ENCODE results near the gene FAM53C.
"Not testable (repeated sequence)": the region's sequence is repeated elsewhere in the genome, so short reads cannot be mapped to it uniquely, and the experiment has no call there.

FAM53C gene

DNA sequence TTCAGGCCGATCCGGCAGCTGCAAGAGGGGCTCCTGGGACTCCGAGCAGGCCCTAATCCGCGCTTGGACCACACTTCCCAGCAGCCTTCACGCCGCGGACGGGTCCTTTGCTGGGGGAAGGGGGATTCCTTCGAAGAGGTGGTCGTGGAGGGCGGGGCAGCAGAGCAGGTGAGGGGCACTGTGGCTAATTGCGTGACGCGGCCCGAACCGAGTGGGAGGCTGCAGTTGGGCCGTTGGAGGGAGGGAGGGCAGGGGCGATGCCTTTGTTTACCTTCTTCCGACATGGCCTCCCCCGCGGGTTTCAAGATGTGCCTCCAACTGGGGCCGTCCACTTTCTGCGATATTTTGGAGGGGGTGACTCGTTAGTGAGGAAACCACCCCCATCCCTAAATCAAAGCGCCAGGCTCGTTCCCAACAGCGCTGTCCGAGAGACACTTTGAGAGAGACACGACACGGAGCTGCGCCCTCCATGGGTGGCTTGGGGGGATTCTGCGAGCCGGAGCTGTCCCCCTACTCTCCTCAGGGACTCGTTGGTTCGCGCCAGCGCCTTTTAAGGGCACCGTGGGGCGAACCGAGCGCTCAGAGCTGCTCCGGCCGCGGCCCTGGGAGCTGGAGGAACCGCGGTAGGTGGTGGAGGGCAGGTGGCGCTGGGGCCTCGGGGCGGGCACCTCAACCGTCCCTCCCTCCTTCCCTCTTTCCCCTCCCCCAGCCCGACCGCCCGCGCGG lies at the start of gene FAM53C:
FAM53C (plus strand) TSS at position 582 of the 726 bp plus-strand sequence. CDS start 3,070 bp downstream, outside the sequence.
- Mint-ChIP-seq H3K4me1 (ENCODE audit: low read depth) (peaks cover 42% of the 10 kb centered on the region), H3K36me3 (ENCODE audit: low read depth) (peaks cover 19% of the 10 kb centered on the region), H3K27ac (peak within 1 kb of the TSS; percentile 100), H3K27me3 (no peaks in the 10 kb centered on the region), H3K9me3 (no peaks in the 10 kb centered on the region), H3K4me3 (peak within 1 kb of the TSS; percentile 84)
- intact Hi-C loops (cut with micrococcal nuclease): loop anchor here (1.0 kb wide), 1 partner anchor 14 kb away; the partner anchor contains the start of gene KDM3B

DNA sequence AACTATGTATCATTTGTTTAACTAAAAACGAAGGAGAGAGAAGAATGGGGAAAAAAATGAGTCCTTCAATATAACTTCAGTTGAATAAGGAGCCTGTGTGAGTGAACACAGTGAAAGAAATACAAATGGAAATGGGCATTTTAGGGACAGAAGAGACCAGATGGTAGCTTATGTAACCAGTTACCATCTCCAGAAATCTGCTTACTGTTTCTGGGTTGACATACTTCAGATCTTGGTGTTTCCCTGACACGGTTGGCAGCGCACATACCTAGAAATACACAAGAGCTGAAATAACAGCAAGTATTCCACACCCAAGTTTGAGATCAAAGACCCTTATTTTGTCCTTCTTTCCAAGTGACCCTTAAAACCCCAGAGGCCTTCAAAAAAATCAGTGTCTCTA lies 48.8 kb upstream of the FAM53C start:
- Mint-ChIP-seq H3K4me3 (no peak overlapping the region), H3K27me3 (no peaks in the 10 kb centered on the region), H3K27ac (no peak overlapping the region), H3K9me3 (no peaks in the 10 kb centered on the region), H3K4me1 (ENCODE audit: low read depth) (peaks cover 9% of the 10 kb centered on the region), H3K36me3 (ENCODE audit: low read depth) (peaks cover 5% of the 10 kb centered on the region)
- intact Hi-C loops (cut with micrococcal nuclease): no loop called here

DNA sequence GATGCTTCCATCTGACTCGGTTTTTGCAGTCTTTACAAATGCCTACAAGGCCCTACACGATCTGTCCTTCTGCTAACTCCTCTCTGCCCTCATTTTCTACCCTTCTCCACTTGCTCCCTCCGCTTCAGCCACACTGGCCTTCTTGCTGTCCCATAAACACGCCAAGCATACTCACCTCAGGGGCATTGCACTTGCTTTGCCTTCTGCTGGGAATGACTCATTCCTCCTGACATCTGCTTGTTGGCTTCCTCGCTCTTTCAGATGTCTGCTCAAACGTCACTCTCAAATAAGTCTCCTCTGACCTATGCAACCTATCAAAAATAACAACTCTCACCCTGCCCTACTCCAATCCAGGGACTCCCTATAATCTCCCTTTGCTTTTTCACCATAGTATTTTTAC lies 34.7 kb upstream of the FAM53C start:
- Mint-ChIP-seq H3K4me3 (no peak overlapping the region), H3K36me3 (ENCODE audit: low read depth) (no peaks in the 10 kb centered on the region), H3K4me1 (ENCODE audit: low read depth) (no peaks in the 10 kb centered on the region), H3K27ac (no peak overlapping the region), H3K27me3 (no peaks in the 10 kb centered on the region), H3K9me3 (no peaks in the 10 kb centered on the region)
- intact Hi-C loops (cut with micrococcal nuclease): no loop called here

DNA sequence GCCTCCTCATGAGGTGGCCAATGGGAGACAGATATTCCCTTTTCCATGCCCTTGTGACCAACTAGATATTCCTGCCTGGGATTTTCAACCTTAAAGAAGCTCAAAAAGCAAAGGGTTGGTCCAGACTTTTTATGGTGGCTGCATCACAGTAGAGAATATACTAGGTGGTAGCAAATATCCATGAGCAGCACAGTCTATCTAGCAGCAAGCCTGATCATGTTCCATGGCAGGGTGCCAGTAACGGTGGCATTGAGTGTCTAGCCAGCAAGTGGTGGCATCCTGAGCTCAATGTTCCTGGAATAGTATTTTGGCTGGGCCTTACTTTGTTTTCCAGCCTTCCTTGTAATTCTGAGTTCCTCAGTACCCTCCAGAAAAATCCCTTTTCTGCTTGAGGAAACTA lies 32.3 kb upstream of the FAM53C start:
- Mint-ChIP-seq H3K4me3 (no peak overlapping the region), H3K4me1 (ENCODE audit: low read depth) (no peaks in the 10 kb centered on the region), H3K27me3 (no peaks in the 10 kb centered on the region), H3K36me3 (ENCODE audit: low read depth) (no peaks in the 10 kb centered on the region), H3K9me3 (no peaks in the 10 kb centered on the region), H3K27ac (no peak overlapping the region)
- intact Hi-C loops (cut with micrococcal nuclease): no loop called here

DNA sequence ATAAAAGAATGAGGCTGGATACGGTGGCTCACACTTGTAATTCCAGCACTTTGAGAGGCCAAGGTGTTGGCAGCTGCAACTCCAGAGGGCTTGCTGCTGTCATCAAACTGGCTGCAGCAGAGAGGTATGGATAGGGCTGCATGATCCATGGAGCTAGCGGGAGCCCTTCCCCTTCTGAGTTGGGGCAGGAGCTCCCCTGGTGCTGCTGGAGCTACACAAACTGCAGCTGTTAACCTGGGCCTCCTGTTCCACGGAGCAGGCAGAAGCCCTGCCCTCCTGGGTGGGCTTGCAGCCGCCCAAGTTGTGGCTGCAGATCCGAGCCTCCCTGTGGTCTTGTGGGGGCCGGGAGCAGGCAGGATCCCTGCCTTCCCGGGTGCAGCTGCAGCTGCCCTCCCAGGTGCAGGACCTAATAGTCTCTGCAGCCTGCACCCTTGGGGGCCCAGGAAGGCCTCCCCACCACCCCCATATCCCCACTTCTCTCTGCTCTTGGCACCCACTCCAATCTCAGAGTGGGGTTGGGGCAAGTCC lies 22.3 kb upstream of the FAM53C start:
- no peaks in the 10 kb centered on the region for H3K9me3 Mint-ChIP-seq
- intact Hi-C loops (cut with micrococcal nuclease): no loop called here
- no peaks in the 10 kb centered on the region for H3K27me3 Mint-ChIP-seq
- no peaks in the 10 kb centered on the region for H3K36me3 Mint-ChIP-seq (ENCODE audit: low read depth)
- H3K4me3 Mint-ChIP-seq: no peak overlapping the region
- H3K27ac Mint-ChIP-seq: no peak overlapping the region
- H3K4me1 Mint-ChIP-seq (ENCODE audit: low read depth): no peaks in the 10 kb centered on the region

DNA sequence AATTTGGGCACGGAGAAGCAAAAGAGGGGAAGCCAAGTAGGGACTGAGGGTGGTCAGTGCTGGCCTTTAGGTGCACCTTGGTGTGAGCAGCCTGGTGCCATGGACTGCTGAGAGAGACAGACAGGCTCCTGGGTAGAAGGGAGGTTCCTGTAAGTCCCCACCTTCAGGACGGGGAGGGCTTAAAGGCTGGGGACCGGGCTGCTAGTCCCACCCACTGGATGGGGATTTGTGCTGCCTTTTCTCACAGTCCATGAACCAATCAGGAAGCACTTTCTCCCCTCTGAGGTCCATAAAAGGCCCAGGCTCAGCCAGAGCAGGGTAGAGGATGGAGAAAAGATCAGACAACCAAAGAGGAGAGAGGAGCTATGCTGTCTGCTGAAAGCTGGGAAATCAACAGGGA lies 21.7 kb upstream of the FAM53C start:
- no peaks in the 10 kb centered on the region for H3K9me3 Mint-ChIP-seq
- intact Hi-C loops (cut with micrococcal nuclease): no loop called here
- H3K4me3 Mint-ChIP-seq: no peak overlapping the region
- no peak overlapping the region for H3K27ac Mint-ChIP-seq
- no peaks in the 10 kb centered on the region for H3K4me1 Mint-ChIP-seq (ENCODE audit: low read depth)
- no peaks in the 10 kb centered on the region for H3K36me3 Mint-ChIP-seq (ENCODE audit: low read depth)
- no peaks in the 10 kb centered on the region for H3K27me3 Mint-ChIP-seq

DNA sequence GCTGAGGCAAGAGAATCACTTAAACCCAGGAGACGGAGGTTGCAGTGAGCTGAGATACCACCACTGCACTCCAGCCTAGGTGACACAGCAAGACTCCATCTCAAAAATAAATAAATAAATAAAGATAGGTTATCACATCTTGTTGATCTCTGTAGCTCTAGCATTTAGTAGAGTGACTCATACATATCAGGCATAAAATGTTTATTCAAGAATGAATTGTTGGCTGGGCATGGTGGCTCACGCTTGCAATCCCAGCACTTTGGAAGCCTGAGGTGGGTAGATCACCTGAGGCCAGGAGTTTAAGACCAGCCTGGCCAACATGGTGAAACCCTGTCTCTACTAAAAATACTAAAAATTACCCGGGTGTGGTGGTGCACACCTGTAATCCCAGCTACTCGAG lies 19.9 kb upstream of the FAM53C start:
- H3K4me3 Mint-ChIP-seq; H3K36me3 Mint-ChIP-seq (ENCODE audit: low read depth); H3K27ac Mint-ChIP-seq; H3K27me3 Mint-ChIP-seq; H3K4me1 Mint-ChIP-seq (ENCODE audit: low read depth); intact Hi-C loops (cut with micrococcal nuclease); H3K9me3 Mint-ChIP-seq: not testable (repeated sequence)

DNA sequence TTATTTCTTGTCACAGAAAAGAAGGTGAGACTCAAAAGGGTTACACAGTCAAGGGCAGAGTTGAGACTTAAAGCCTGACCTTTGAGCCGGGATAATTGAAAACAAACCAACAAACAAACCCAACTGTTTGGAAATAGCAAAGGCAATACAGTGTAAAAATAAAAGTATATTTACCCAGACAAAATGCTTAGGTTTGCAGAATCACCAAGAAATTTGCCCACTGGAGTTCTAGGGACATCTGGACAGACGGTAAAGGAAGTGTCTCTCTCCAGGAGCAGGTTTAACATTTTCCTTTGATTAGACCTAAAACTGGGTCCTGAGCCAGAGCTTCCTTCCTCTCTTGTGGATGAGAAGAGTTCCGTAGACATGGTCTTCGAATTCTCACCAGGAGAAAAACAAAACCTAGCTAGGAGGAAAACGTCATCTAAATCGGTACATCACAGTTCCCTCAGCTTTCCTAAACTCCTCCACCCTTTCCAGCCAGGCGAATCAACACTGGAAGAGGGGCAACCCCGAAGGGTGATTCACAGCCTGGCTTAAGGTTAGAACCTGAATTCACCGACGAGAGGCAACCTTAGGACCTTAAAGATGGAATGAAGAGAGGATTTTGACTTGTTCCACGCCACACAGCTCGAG lies 7.1 kb upstream of the FAM53C start:
- H3K4me3 Mint-ChIP-seq: peak overlapping the region; percentile 80
- no peaks in the 10 kb centered on the region for H3K9me3 Mint-ChIP-seq
- peak overlapping the region; percentile 57 for H3K27ac Mint-ChIP-seq
- H3K36me3 Mint-ChIP-seq (ENCODE audit: low read depth): no peaks in the 10 kb centered on the region
- intact Hi-C loops (cut with micrococcal nuclease): loop anchor here (5.0 kb wide), 3 partner anchors 36 to 299 kb away; partner anchors contain the start of gene FAM13B
- H3K27me3 Mint-ChIP-seq: no peaks in the 10 kb centered on the region
- peaks cover 27% of the 10 kb centered on the region for H3K4me1 Mint-ChIP-seq (ENCODE audit: low read depth)

DNA sequence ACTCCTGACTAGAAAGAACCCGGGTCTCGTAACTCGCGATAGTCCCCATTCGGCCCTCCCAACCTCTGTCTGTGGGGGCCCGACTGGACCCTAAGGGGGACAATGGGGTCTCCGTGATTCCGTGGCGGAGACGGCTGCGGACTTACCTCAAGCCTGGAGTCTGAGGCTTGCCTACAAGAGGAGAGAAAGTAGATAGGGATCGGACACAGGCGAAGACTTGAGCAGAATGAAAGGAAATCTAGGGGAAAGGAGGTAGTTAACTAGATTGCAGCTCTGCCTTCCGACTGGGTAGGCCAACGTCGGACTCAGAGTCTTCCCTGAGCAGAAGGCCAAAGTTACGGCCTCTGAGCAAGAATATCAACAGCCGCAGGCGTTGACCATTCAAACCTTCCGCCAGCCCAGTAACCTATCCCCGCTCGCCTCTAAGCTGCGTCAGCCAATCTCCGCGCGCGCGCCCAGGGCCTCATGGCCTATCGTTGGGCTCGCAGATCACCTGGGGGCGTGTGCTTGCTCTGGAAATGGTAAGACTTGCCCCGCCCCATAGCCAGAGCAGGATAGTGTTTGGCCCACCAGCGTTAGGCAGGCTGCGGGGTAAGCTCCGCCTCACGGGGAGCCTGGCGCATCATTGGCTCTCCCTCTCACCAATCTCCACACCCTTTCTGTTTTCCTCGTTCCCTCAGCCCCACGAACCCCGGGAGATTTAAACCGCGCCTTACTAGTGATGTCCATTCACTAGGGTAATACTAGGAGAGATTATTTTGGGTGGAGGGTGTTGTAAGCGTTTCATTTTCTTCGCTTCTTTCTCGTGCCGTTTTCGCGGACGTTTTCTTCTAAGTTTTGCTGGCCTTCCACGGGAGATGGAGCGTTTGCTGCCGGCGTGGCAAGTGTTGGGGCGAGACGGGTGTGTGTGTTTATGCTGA lies 6.4 kb upstream of the FAM53C start, which contains the start of gene CDC25C:
CDC25C (minus strand) TSS at position 356 of the 920 bp plus-strand sequence. CDS start 624 bp downstream, outside the sequence.
- Mint-ChIP-seq H3K36me3 (ENCODE audit: low read depth) (no peaks in the 10 kb centered on the region), H3K27ac (peak within 1 kb of the TSS; percentile 57), H3K4me1 (ENCODE audit: low read depth) (peaks cover 27% of the 10 kb centered on the region), H3K4me3 (peak within 1 kb of the TSS; percentile 80), H3K27me3 (no peaks in the 10 kb centered on the region), H3K9me3 (no peaks in the 10 kb centered on the region)
- intact Hi-C loops (cut with micrococcal nuclease): loop anchor here (5.0 kb wide), 3 partner anchors 36 to 299 kb away; partner anchors contain the start of gene FAM13B

DNA sequence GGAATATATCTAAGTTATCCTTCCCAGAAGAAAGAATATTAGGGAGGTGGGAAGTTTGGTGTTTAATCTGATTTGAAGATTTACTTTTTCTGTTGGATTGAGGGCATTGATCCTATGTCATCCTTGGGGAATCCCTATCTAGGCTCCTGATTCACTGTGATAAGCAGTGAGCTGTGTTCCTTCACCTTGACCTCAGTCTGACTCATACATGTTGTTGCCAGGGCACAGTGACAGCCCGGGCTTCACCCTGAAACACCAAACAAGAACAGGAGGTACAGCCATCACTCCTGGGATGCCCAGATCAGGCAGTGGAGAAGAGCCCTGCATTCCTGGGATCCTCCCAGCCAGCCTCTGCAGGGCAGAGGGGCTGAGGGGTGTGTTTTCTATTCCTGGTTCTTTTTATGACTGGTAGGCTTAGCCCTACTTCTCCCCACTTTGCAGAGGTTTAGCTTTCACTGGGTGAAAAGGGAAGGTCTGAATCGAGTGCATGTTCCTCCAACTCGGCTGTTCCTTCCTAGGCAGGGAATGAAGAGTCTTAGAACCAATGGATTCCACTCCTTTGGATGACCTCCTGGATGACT lies 3.1 kb upstream of the FAM53C start:
- H3K4me3 Mint-ChIP-seq: no peak overlapping the region
- H3K4me1 Mint-ChIP-seq (ENCODE audit: low read depth): peaks cover 49% of the 10 kb centered on the region
- no peaks in the 10 kb centered on the region for H3K36me3 Mint-ChIP-seq (ENCODE audit: low read depth)
- no peak overlapping the region for H3K27ac Mint-ChIP-seq
- intact Hi-C loops (cut with micrococcal nuclease): loop anchor here (5.0 kb wide), 3 partner anchors 32 to 303 kb away; partner anchors contain the start of gene FAM13B
- H3K27me3 Mint-ChIP-seq: no peaks in the 10 kb centered on the region
- no peaks in the 10 kb centered on the region for H3K9me3 Mint-ChIP-seq

DNA sequence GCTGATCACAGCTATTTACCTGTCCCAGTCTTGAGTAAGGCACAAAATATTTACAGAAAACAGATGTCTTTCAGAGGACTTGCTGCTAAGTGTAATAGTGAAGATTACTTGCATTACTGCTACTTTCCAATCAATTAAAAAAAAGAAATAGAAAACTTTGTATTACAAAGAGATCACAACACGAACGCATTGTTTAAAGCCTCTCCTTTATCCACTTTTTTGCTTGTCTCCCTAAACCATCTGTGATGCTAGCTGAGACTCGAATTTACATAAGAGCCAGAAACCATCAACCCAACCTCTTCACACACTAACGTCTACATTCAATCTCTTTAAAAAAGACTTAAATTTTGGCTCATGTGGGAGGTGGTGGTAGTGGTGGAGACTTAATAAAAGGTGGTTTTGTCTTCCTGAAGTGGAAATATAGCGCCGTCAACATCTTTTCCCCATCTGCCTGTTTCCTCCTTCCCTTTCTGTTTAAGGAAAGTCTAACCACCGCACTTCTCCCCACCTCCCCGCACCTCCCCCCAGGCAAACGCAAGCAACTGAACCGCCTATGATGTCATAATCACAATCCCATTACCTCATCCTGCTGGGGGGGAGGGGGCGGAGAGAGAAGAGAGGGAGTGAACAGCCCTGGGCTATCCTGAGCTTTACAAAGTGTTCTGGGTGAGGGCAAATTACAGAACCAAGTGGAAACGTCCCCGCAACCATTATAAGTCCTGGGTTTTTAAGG lies 948 bp upstream of the FAM53C start:
- peak overlapping the region; percentile 100 for H3K27ac Mint-ChIP-seq
- peak overlapping the region; percentile 84 for H3K4me3 Mint-ChIP-seq
- peaks cover 13% of the 10 kb centered on the region for H3K36me3 Mint-ChIP-seq (ENCODE audit: low read depth)
- H3K27me3 Mint-ChIP-seq: no peaks in the 10 kb centered on the region
- intact Hi-C loops (cut with micrococcal nuclease): loop anchor here (1.0 kb wide), 1 partner anchor 15 kb away; the partner anchor contains the start of gene KDM3B
- no peaks in the 10 kb centered on the region for H3K9me3 Mint-ChIP-seq
- H3K4me1 Mint-ChIP-seq (ENCODE audit: low read depth): peaks cover 46% of the 10 kb centered on the region

DNA sequence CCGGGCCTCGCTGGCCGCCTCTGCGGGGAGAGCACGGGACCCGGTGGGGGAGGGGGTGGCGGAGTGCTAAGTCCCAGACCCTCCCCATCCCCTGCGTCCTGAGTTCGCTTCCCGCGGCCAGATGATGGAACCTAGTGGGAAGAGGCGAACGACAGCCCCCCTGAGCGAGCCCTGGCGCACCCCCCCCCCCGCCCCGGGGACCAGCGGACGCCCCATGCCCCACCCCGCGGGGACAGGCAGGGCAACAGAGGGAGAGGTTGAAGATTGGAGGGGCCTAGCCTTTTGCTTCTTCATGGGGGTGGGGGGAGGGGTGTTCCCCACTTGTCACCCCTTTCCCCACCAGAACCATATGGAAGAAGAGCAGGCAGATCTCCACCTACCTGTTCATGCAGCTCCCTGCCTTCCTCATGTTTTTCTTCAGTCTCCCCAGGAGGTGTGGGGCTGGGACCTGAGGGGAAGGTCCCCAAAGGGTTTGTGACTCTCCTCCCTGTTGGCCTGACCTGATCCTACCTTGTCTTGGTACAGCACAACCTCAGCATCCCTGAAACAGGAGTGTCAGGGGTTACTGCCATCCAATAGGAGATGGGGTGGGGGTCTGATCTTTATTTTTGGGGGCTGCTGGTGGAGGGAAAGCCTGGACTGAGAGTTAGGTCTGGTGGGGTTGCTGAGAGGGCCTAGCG lies 485 bp downstream of the FAM53C start:
- Mint-ChIP-seq H3K9me3 (no peaks in the 10 kb centered on the region), H3K4me3 (peak overlapping the region; percentile 84), H3K27me3 (no peaks in the 10 kb centered on the region), H3K27ac (peak overlapping the region; percentile 100), H3K4me1 (ENCODE audit: low read depth) (peaks cover 42% of the 10 kb centered on the region), H3K36me3 (ENCODE audit: low read depth) (peaks cover 26% of the 10 kb centered on the region)
- intact Hi-C loops (cut with micrococcal nuclease): no loop called here

All from dendritic cell treated with granulocyte-macrophage colony-stimulating factor and Interleukin-4, amounts not matched to agents 40 ng/mL and 50 ng/mL, for 4 days (primary cell).